Esophagus squamous epithelium (tissue), 4 donors: ENCODE measurements around the gene MNAT1.

ENCODE experiments used
- POLR2A ChIP-seq, 4 donors: fragments of 450-650 bp; IDR thresholded peaks; one replicate each; pipeline ENCODE4 v1.6.1; 2017; ENCODE audit warnings: antibody characterized with exemption in 4 of 4, mild to moderate bottlenecking in 4 of 4, moderate library complexity in 3 of 4
- TF ChIP-seq, protein P1 (sequence below), 6 experiments: fragments of 450-650 bp in 4 of 6; fragments of 200-600 bp in 2 of 6; sonication (generic) in 2 of 6; IDR thresholded peaks; one replicate each; pipeline ENCODE4 v1.5.1; 2016 to 2019; ENCODE audit warnings: antibody characterized with exemption in 6 of 6, mild to moderate bottlenecking in 4 of 6, moderate library complexity in 4 of 6

DNA sequence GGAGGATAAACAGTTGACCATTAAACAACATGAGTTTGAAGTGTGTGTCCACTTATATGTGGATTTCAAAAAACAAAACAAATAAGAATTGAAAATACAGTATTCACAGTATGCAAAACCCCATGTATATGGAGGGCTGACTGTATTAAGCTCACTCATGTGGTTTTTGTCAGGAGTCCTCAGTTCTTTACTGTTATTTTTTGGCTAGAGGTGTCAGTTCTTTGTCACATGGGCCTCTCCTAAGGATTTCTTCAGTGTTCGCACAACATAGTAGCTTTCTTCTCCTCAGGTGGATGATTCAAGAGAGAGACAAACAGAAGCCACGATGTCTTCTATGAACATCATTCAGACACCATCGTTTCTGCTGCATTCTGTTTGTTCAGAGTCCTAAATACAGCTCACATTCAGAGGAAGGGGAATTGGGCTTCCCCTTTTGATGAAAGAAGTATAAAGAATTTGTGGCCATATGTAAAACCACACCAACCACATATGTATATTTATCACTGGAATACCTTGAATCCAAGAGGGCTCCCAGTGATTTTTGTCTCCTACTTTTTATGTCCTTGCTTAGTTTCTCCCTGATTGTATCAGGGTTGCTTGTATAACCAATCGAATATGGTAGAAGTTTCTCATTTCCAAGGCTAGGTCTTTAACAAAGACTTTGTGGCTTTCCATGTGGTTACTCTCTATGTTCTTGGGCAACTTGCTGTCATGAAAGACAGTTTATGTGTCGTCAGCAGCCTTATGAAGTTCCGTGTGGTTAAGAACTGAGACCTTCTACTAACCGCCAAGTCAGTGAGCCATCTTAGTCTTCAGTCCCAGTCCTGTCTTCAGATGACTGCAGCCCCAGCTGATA is 18.9 kb downstream of the MNAT1 start:
- TF ChIP-seq, protein P1, sequence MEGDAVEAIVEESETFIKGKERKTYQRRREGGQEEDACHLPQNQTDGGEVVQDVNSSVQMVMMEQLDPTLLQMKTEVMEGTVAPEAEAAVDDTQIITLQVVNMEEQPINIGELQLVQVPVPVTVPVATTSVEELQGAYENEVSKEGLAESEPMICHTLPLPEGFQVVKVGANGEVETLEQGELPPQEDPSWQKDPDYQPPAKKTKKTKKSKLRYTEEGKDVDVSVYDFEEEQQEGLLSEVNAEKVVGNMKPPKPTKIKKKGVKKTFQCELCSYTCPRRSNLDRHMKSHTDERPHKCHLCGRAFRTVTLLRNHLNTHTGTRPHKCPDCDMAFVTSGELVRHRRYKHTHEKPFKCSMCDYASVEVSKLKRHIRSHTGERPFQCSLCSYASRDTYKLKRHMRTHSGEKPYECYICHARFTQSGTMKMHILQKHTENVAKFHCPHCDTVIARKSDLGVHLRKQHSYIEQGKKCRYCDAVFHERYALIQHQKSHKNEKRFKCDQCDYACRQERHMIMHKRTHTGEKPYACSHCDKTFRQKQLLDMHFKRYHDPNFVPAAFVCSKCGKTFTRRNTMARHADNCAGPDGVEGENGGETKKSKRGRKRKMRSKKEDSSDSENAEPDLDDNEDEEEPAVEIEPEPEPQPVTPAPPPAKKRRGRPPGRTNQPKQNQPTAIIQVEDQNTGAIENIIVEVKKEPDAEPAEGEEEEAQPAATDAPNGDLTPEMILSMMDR (IDR thresholded peaks at IDR 0.05), result no peak
- no peak for TF ChIP-seq POLR2A (IDR thresholded peaks at IDR 0.05)
